GM10266 (cell line): ENCODE measurements around the gene CCDC117.
A peak's percentile ranks its signal among the peaks of the same experiment; 100 is the strongest.
"Not testable (repeated sequence)": the region's sequence is repeated elsewhere in the genome, so short reads cannot be mapped to it uniquely, and the experiment has no call there.

ENCODE experiments used
- DNase-seq: peaks from one replicate; pipeline ENCODE4 v3.0.0; 2012; ENCODE audit errors: extremely low spot score
- CTCF ChIP-seq: IDR thresholded peaks from 2 replicates; pipeline ENCODE4 v1.5.1; 2012; ENCODE audit warnings: mild to moderate bottlenecking, low read depth; ENCODE audit not compliant: control insufficient read depth, insufficient read depth; ENCODE audit errors: missing control alignments

Gene CCDC117

GRCh38 chr22:28819253-28820096 is 47.0 kb downstream of the CCDC117 start:
- no peak for TF ChIP-seq CTCF
- no peak for DNase-seq

- no peak for DNase-seq
- TF ChIP-seq CTCF: no peak
Measured at GRCh38 chr22:28820885-28821284, 48.4 kb downstream of the CCDC117 start.

GRCh38 chr22:28821452-28821851 is 49.0 kb downstream of the CCDC117 start:
- TF ChIP-seq CTCF: no peak
- DNase-seq: no peak

- TF ChIP-seq CTCF: no peak
- no peak for DNase-seq
Measured at GRCh38 chr22:28822930-28823551, 50.5 kb downstream of the CCDC117 start.

- not testable (repeated sequence) for DNase-seq
Measured at GRCh38 chr22:28824455-28824854, 52.0 kb downstream of the CCDC117 start.

GRCh38 chr22:28826430-28826829 is 53.9 kb downstream of the CCDC117 start:
- not testable (repeated sequence) for DNase-seq

- no peak for TF ChIP-seq CTCF
Measured at GRCh38 chr22:28826921-28827320, 54.4 kb downstream of the CCDC117 start.

GRCh38 chr22:28829358-28830181 is 57.1 kb downstream of the CCDC117 start:
- TF ChIP-seq CTCF: peak; percentile 95
- peak; percentile 78 for DNase-seq

More at GRCh38 chr22:28826921-28827320, 54.4 kb downstream of the CCDC117 start:
- DNase-seq: no peak
